ENCODE measurements around the gene MYCBP2. TPM values are rescaled to one million over a fixed set of nuclear protein-coding genes. Genes with fewer than 3 reads are reported as not detected.

Gene MYCBP2
- total RNA-seq, 2 experiments from 2014 or later: 121 to 125 TPM

GRCh38 chr13:77065461-77066147, 261.3 kb downstream of the MYCBP2 start:
- no TSS peak for BruUV-seq (replicated peaks)
- H3K4me2 ChIP-seq (ENCODE audit: low read length): no peak overlapping the region
- no peaks in the 10 kb centered on the region for H3K9me2 ChIP-seq (ENCODE audit: insufficient read depth, low read length)
- intact Hi-C loops (cut with micrococcal nuclease; ENCODE audit: unreplicated experiment): no loop called here
- ChIA-PET CTCF (ENCODE audit: unreplicated experiment) (no interaction called here), POLR2A (interaction anchor here (1.1 to 1.3 kb wide), 2 partner anchors 10 to 47 kb away, joined by 3 to 4 read pairs; no protein-coding TSS in a partner anchor)
- H3K79me2 ChIP-seq (ENCODE audit: insufficient read depth, low read depth, low read length): no peaks in the 10 kb centered on the region
- H3K4me3 ChIP-seq (ENCODE audit: low read depth, low read length, poor library complexity, severe bottlenecking): no peak overlapping the region
- no peaks in the 10 kb centered on the region for H3K9me3 ChIP-seq (ENCODE audit: low read length)
- DNase-seq (ENCODE audit: low spot score): no peak
- no peaks in the 10 kb centered on the region for H4K20me1 ChIP-seq (ENCODE audit: insufficient read depth, low read length)
- H3K4me1 ChIP-seq (ENCODE audit: insufficient read depth, low read length, poor library complexity, severe bottlenecking): no peaks in the 10 kb centered on the region
- H2AFZ ChIP-seq (ENCODE audit: low read length): no peak overlapping the region
- TF ChIP-seq EZH2phosphoT487 (IDR thresholded peaks at IDR 0.05; ENCODE audit: borderline replicate concordance, low read depth, low read length) (no peak), CTCF (conservative IDR thresholded peaks at IDR 0.05; ENCODE audit: low read length) (no peak)
- peaks cover 92% of the 10 kb centered on the region for H3K36me3 ChIP-seq (ENCODE audit: insufficient read depth, low read length)
- H3K27ac ChIP-seq (ENCODE audit: low read depth, low read length, poor library complexity, severe bottlenecking): no peak overlapping the region

GRCh38 chr13:77062097-77062496, 264.8 kb downstream of the MYCBP2 start:
- Histone ChIP-seq H2AFZ (ENCODE audit: low read length) (no peak overlapping the region), H3K27ac (ENCODE audit: low read depth, low read length, poor library complexity, severe bottlenecking) (no peak overlapping the region), H4K20me1 (ENCODE audit: insufficient read depth, low read length) (no peaks in the 10 kb centered on the region), H3K4me3 (ENCODE audit: low read depth, low read length, poor library complexity, severe bottlenecking) (no peak overlapping the region), H3K4me2 (ENCODE audit: low read length) (no peak overlapping the region), H3K4me1 (ENCODE audit: insufficient read depth, low read length, poor library complexity, severe bottlenecking) (no peaks in the 10 kb centered on the region), H3K9me2 (ENCODE audit: insufficient read depth, low read length) (no peaks in the 10 kb centered on the region), H3K9me3 (ENCODE audit: low read length) (no peaks in the 10 kb centered on the region), H3K79me2 (ENCODE audit: insufficient read depth, low read depth, low read length) (no peaks in the 10 kb centered on the region), H3K36me3 (ENCODE audit: insufficient read depth, low read length) (peaks cover 93% of the 10 kb centered on the region)
- CTCF ChIA-PET (ENCODE audit: unreplicated experiment): no interaction called here
- intact Hi-C loops (cut with micrococcal nuclease; ENCODE audit: unreplicated experiment): no loop called here
- no peak for TF ChIP-seq CTCF (conservative IDR thresholded peaks at IDR 0.05; ENCODE audit: low read length)
- no peak for TF ChIP-seq EZH2phosphoT487 (IDR thresholded peaks at IDR 0.05; ENCODE audit: borderline replicate concordance, low read depth, low read length)
- BruUV-seq (replicated peaks): no TSS peak
- POLR2A ChIA-PET: interaction anchor here (0.6 to 1.1 kb wide), 2 partner anchors 212 to 268 kb away, joined by 3 to 4 read pairs; no protein-coding TSS in a partner anchor
- no peak for DNase-seq (ENCODE audit: low spot score)

- Histone ChIP-seq H3K4me1 (ENCODE audit: insufficient read depth, low read length, poor library complexity, severe bottlenecking) (no peaks in the 10 kb centered on the region), H3K27ac (ENCODE audit: low read depth, low read length, poor library complexity, severe bottlenecking) (no peak overlapping the region), H4K20me1 (ENCODE audit: insufficient read depth, low read length) (no peaks in the 10 kb centered on the region), H3K4me3 (ENCODE audit: low read depth, low read length, poor library complexity, severe bottlenecking) (no peak overlapping the region), H3K9me2 (ENCODE audit: insufficient read depth, low read length) (no peaks in the 10 kb centered on the region), H3K79me2 (ENCODE audit: insufficient read depth, low read depth, low read length) (no peaks in the 10 kb centered on the region), H3K4me2 (ENCODE audit: low read length) (no peak overlapping the region), H2AFZ (ENCODE audit: low read length) (no peak overlapping the region), H3K9me3 (ENCODE audit: low read length) (no peaks in the 10 kb centered on the region), H3K36me3 (ENCODE audit: insufficient read depth, low read length) (peaks cover 94% of the 10 kb centered on the region)
- CTCF ChIA-PET (ENCODE audit: unreplicated experiment): no interaction called here
- POLR2A ChIA-PET: no interaction called here
- intact Hi-C loops (cut with micrococcal nuclease; ENCODE audit: unreplicated experiment): no loop called here
- no peak for TF ChIP-seq EZH2phosphoT487 (IDR thresholded peaks at IDR 0.05; ENCODE audit: borderline replicate concordance, low read depth, low read length)
- no peak for TF ChIP-seq CTCF (conservative IDR thresholded peaks at IDR 0.05; ENCODE audit: low read length)
- DNase-seq (ENCODE audit: low spot score): no peak
- BruUV-seq (replicated peaks): no TSS peak
Observed at GRCh38 chr13:77061362-77061761, 265.5 kb downstream of the MYCBP2 start.

Measured in OCI-LY7 (cell line).